ENCODE results near the gene PC. TPM values are rescaled to one million over a fixed set of nuclear protein-coding genes. Genes with fewer than 3 reads are reported as not detected.

PC gene
- total RNA-seq, 1 donor from 2014 or later, result 13.5 TPM

DNA sequence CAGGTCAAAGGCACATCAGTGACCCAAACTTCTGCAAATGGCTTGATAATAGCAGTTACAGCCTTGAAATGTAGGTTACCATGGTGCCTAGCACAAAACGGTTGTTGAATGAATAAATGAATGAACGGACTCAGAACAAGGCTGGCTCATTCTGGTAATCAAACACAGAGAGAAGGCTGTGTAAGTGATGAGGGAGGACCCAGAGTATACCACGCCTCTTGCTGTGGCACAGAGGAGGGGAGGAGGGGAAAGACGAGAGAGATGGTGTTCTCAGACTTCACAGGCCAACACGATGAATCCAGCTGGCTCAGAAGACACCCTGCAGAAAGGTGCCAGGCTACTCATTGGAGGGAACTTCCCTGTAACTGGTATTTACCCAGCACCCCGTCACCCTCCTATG is 38.3 kb downstream of the PC start:
- intact Hi-C loops (cut with DNase I), result no loop called here
- Histone ChIP-seq H3K4me3 (no peak overlapping the region), H3K27me3 (no peaks in the 10 kb centered on the region), H3K9me3 (no peaks in the 10 kb centered on the region), H3K36me3 (no peaks in the 10 kb centered on the region), H3K4me1 (no peaks in the 10 kb centered on the region), H3K27ac (no peak overlapping the region)
- no peak for DNase-seq (ENCODE audit: low spot score in 2 of 2)
- TF ChIP-seq, protein P1, sequence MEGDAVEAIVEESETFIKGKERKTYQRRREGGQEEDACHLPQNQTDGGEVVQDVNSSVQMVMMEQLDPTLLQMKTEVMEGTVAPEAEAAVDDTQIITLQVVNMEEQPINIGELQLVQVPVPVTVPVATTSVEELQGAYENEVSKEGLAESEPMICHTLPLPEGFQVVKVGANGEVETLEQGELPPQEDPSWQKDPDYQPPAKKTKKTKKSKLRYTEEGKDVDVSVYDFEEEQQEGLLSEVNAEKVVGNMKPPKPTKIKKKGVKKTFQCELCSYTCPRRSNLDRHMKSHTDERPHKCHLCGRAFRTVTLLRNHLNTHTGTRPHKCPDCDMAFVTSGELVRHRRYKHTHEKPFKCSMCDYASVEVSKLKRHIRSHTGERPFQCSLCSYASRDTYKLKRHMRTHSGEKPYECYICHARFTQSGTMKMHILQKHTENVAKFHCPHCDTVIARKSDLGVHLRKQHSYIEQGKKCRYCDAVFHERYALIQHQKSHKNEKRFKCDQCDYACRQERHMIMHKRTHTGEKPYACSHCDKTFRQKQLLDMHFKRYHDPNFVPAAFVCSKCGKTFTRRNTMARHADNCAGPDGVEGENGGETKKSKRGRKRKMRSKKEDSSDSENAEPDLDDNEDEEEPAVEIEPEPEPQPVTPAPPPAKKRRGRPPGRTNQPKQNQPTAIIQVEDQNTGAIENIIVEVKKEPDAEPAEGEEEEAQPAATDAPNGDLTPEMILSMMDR (IDR thresholded peaks at IDR 0.05), result no peak

DNA sequence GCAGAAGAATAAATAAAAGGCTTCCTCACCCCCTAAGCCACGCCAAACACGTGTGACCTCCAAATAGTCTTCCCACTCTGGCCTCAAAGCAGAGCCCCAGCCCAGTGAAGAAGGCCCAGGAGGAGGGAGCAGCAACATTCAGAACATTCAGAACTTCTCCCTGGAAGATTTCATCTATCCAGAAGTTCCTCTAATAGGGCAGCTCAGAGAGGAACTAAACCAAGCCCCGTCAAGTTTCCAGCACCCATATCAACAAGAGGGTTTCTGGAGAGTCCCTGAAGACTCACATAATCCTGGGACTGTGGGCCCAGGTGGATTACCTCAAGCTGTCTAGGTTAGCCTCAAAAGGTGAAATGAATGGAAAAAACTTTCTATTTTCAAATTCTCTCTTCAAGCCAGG is 39.4 kb downstream of the PC start:
- H3K4me3 ChIP-seq, result no peak overlapping the region
- no peak overlapping the region for H3K27ac ChIP-seq
- TF ChIP-seq, protein P1 (IDR thresholded peaks at IDR 0.05), result no peak
- H3K36me3 ChIP-seq, result no peaks in the 10 kb centered on the region
- intact Hi-C loops (cut with DNase I), result no loop called here
- no peaks in the 10 kb centered on the region for H3K27me3 ChIP-seq
- H3K9me3 ChIP-seq, result no peaks in the 10 kb centered on the region
- H3K4me1 ChIP-seq, result no peaks in the 10 kb centered on the region
- DNase-seq (ENCODE audit: low spot score in 2 of 2), result no peak

DNA sequence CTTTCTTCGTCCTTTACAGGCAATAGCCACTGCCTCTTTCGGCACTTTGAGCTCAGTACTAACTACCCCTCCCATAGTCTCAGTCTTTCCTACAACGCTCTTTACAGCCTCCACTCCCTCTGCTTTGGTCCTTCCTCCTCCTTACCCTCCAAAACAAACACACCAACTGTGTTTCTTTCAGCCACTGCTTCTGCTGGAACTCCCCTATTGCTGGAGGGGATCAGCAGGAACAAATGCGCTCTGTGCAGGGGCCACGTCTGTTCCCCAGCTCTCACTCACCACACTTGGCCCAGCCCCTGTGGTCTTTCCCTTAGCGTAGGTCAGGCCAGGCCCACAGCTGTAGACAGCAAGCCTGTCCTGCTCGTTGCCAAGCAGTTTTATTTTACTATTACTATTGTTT is 42.3 kb downstream of the PC start:
- no peaks in the 10 kb centered on the region for H3K27me3 ChIP-seq
- intact Hi-C loops (cut with DNase I), result no loop called here
- no peak overlapping the region for H3K4me3 ChIP-seq
- no peak overlapping the region for H3K27ac ChIP-seq
- no peaks in the 10 kb centered on the region for H3K36me3 ChIP-seq
- H3K9me3 ChIP-seq, result no peaks in the 10 kb centered on the region
- TF ChIP-seq, protein P1 (IDR thresholded peaks at IDR 0.05), result no peak
- no peak for DNase-seq (ENCODE audit: low spot score in 2 of 2)
- H3K4me1 ChIP-seq, result no peaks in the 10 kb centered on the region

DNA sequence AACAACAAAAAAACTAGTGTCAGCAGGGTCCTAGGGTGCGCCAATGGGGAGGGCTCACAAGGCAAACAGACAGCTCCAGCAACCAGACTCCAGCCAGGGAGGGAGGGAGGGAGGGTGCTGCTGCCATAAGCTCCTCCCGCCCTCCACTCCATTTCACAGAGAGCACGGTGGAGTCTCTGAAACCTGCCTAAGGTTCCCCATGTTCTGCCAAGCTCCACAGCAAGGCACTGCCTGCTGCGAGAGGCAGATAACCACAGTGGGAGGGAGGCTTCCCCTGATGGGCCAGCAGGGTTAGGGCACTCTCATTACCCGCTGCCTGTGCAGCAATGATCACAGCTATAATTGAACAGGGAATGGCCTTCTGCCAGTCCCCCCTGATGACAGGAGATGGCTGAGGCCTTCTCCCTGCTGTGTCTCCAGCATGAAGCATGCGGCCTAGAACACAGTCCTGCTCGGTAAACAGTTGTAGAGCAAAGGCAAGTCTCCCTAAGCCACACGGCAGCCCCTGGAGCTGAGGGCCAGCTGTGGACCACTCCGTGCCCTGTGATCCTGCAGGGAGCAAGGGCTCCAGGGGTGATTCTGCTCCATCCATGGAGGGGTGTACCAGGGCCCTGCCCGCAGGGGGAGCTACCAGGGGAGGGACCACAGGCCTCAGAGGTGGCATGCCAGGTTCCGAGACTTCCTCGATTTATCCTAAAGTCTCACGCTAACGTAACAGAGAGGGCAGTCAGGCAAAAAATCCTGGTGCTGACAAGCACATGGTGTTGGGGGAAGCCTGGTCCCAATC is 42.9 kb downstream of the PC start:
- TF ChIP-seq, protein P1 (IDR thresholded peaks at IDR 0.05), result no peak
- no peak for DNase-seq (ENCODE audit: low spot score in 2 of 2)
- no peaks in the 10 kb centered on the region for H3K27me3 ChIP-seq
- H3K36me3 ChIP-seq, result no peaks in the 10 kb centered on the region
- intact Hi-C loops (cut with DNase I), result no loop called here
- no peak overlapping the region for H3K4me3 ChIP-seq
- H3K9me3 ChIP-seq, result no peaks in the 10 kb centered on the region
- H3K27ac ChIP-seq, result no peak overlapping the region
- H3K4me1 ChIP-seq, result no peaks in the 10 kb centered on the region

DNA sequence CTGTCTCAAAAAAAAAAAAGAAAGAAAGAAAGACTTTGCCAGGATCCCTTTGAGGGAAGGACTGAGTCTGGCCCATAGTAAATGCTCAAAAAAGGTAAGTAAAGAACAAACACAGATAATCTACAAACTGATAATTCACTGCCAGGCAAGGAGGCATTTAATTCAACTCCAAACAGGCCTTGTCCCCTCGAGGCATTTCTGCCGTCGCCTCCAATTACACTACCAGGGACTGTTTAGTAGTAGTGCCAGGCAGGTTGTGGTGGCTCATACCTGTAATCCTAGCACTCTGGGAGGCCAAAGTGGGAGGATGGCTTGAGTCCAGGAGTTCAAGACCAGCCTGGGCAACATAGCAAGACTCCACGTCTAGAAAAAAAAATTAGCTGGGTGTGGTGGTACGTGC is 43.7 kb downstream of the PC start:
- Histone ChIP-seq H3K4me1 (no peaks in the 10 kb centered on the region), H3K27ac (no peak overlapping the region)
- intact Hi-C loops (cut with DNase I), result no loop called here

More for the DNA sequence above, 43.7 kb downstream of the PC start:
- Histone ChIP-seq H3K9me3 (no peaks in the 10 kb centered on the region), H3K4me3 (no peak overlapping the region), H3K36me3 (no peaks in the 10 kb centered on the region), H3K27me3 (no peaks in the 10 kb centered on the region)
- no peak for DNase-seq (ENCODE audit: low spot score in 2 of 2)
- TF ChIP-seq, protein P1 (IDR thresholded peaks at IDR 0.05), result no peak

Measured in ascending aorta (tissue), 2 donors.